Large intestine (tissue), 3 donors: Measurements from ENCODE around the gene FURIN. TPM values are rescaled to one million over a fixed set of nuclear protein-coding genes. Genes with fewer than 3 reads are reported as not detected.
"Not testable (repeated sequence)": the region's sequence is repeated elsewhere in the genome, so short reads cannot be mapped to it uniquely, and the experiment has no call there.

Experiments
- DNase-seq, 2 donors: peaks; one replicate each; pipeline versions ENCODE4 v3.0.0 to v3.0.0-alpha.2; 2013
- H3K27ac ChIP-seq: one replicate; pipeline ENCODE4 v1.5.1; 2013; ENCODE audit warnings: low read length
- H3K27me3 ChIP-seq: 2 replicates; pipeline ENCODE4 v1.6.1; 2013; ENCODE audit warnings: low read length; ENCODE audit not compliant: control insufficient read depth, insufficient read depth
- H3K36me3 ChIP-seq: 2 replicates; pipeline ENCODE4 v1.6.1; 2013; ENCODE audit warnings: low read length; ENCODE audit not compliant: control insufficient read depth, insufficient read depth
- H3K4me1 ChIP-seq: one replicate; pipeline ENCODE4 v1.6.1; 2013; ENCODE audit warnings: low read length; ENCODE audit not compliant: control insufficient read depth, insufficient read depth
- H3K4me3 ChIP-seq: one replicate; pipeline ENCODE4 v1.5.1; 2013; ENCODE audit warnings: low read length
- H3K9me3 ChIP-seq: one replicate; pipeline ENCODE4 v1.6.1; 2013; ENCODE audit warnings: mild to moderate bottlenecking, low read depth, low read length, moderate library complexity; ENCODE audit not compliant: control insufficient read depth
- WGBS: methylation state at CpG from one replicate; pipeline ENCODE4 v1.1.5; 2013; ENCODE audit warnings: low lambda C conversion rate; ENCODE audit not compliant: insufficient coverage; 5-methylcytosine and 5-hydroxymethylcytosine counted together
- polyA plus RNA-seq: library from polyadenylated mRNA; unstranded; fragments of 120-200 nt; gene quantifications from one replicate; pipeline ENCODE4 v1.2.1, GENCODE V29; 2013

FURIN gene
- polyA plus RNA-seq, 1 donor = 91.6 TPM

DNA sequence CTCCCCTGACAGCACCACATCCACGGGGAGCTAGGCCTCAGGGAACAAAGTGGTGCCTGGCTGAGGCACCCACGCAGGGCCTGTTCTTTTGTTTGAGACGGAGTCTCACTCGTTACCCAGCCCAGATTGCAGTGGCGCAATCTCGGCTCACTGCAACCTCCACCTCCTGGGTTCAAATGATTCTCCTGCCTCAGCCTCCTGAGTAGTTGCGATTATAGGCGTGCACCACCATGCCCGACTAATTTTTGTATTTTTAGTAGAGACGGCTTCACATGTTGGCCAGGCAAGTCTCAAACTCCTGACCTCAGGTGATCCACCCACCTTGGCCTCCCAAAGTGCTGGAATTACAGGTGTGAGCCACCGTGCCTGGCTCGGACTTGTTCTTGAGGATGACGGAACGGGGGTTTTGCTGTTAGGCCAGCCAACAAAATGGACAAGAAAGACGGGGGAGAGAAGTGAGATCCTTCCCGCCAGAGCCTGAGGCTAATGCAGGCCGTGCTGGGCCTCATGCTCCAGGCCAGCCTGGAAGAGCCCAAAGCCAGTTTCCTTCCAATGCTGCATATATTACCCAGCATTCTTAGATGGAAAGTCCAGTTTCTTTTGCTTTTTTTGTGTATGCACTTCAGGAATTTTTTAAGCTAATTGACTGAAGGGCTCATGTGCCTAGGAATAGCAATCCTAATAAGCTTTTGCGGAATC is 28.1 kb upstream of the FURIN start:
- Histone ChIP-seq H3K27me3 (no peaks in the 10 kb centered on the region), H3K4me3 (peak overlapping the region; percentile 28), H3K36me3 (no peaks in the 10 kb centered on the region), H3K4me1 (peaks cover 25% of the 10 kb centered on the region), H3K9me3 (no peaks in the 10 kb centered on the region), H3K27ac (peak overlapping the region; percentile 77)
- WGBS = no CpG with 5 or more reads among the region's 18 CpGs
- DNase-seq = no peak

DNA sequence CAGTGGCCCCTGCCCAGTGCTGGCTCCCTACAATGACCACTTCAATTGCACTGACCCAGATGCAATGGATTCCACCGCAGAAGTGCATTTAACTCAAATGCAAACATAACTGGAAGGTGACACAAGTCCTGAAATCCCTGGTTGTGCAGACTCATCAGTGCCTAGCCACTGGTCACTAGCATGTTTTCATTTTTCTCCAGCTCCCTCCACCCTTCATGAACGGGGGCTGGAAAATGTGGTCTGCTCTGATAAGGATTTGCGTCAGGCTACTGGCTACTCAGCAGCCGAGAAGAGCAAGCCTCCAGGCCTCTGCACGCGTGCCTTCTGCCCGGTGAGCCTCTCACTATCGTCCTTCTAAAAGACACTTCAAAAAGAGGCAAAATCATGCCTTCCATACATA is 27.4 kb upstream of the FURIN start:
- H3K4me3 ChIP-seq = no peak overlapping the region
- H3K36me3 ChIP-seq = no peaks in the 10 kb centered on the region
- H3K27me3 ChIP-seq = no peaks in the 10 kb centered on the region
- WGBS = 80% methylated on average over 1 of the region's 8 CpGs
- no peak overlapping the region for H3K27ac ChIP-seq
- DNase-seq = no peak
- H3K4me1 ChIP-seq = peaks cover 27% of the 10 kb centered on the region
- H3K9me3 ChIP-seq = no peaks in the 10 kb centered on the region

DNA sequence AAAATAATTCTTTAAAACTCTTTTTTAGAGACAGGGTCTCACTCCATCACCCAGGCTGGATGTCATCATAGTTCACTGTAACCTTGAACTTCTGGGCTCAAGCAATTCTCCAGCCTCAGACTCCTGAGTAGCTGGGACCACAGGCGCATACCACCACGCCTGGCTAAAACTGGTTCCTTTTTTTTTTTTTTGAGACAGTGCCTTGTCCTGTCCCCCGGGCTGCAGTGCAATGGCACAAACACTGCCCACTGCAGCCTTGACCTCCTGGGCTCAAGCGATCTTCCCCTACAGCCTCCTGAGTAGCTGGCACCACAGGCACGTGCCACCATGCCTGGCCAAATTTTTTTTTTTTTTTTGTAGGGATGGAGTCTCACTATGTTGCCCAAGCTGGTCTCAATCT is 23.7 kb upstream of the FURIN start:
- Histone ChIP-seq H3K4me3 (no peak overlapping the region), H3K27me3 (no peaks in the 10 kb centered on the region), H3K27ac (peak overlapping the region; percentile 43), H3K36me3 (no peaks in the 10 kb centered on the region), H3K4me1 (peaks cover 8% of the 10 kb centered on the region), H3K9me3 (no peaks in the 10 kb centered on the region)
- no CpG with 5 or more reads among the region's 5 CpGs for WGBS
- no peak for DNase-seq

DNA sequence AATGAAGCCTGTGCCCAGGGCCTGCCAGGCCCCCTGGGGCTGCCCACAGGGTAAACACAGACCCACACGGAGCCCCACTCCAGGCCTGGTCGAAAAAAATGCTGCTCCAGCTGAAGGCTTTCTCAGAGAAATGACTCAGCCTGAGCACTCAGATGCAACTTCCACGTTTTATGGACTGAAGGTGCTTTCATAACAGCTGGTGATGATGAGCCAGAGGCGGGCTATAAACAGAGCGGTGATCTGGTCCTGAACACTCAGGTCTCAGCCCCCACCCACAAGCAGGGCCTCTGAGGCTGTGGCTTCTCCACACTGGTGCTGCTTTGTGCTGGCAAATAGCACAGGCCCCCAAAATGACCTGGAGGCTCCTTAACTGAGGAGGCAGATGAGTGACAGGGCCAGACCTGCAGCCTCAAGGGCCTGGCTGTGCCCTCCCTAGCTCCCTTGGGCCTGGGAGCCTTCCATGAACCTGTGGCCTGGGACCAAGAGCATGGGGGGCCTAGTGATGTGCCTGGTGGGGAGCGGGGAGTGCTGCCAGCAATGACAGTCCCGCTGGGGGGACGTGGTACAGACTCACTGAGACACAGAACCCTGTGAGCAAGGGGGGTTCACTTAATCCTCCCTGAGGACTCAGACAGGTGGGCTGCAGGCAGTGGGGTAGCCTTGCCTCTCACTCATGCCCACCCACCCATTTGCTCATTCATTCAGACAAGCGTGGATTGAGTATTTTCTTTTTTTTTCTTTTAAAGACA is 23.0 kb upstream of the FURIN start:
- Histone ChIP-seq H3K4me3 (no peak overlapping the region), H3K27ac (peak overlapping the region; percentile 57), H3K9me3 (no peaks in the 10 kb centered on the region), H3K27me3 (no peaks in the 10 kb centered on the region), H3K36me3 (no peaks in the 10 kb centered on the region), H3K4me1 (peaks cover 3% of the 10 kb centered on the region)
- peak; percentile 57 to 61 for DNase-seq
- no CpG with 5 or more reads among the region's 9 CpGs for WGBS

DNA sequence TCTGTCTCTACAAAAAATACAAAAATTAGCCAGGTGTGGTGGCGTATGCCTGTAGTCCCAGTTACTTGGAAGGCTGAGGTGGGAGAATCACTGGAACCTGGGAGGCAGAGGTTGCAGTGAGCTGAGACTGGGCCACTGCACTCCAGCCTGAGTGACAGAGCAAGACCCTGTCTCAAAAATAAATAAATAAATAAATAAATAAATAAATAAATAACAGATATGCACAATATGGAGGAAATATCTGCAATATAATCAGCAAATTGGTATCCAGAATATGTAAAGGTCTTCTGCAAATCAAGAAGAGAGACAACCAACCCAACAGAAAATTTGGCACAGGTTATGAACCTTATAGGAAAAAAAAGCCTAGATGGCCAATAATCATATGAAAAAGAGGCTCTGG is 19.0 kb upstream of the FURIN start:
- H3K36me3 ChIP-seq, H3K9me3 ChIP-seq, H3K4me1 ChIP-seq, H3K27me3 ChIP-seq, H3K4me3 ChIP-seq, DNase-seq, H3K27ac ChIP-seq: not testable (repeated sequence)
- no CpG with 5 or more reads among the region's 1 CpG for WGBS

DNA sequence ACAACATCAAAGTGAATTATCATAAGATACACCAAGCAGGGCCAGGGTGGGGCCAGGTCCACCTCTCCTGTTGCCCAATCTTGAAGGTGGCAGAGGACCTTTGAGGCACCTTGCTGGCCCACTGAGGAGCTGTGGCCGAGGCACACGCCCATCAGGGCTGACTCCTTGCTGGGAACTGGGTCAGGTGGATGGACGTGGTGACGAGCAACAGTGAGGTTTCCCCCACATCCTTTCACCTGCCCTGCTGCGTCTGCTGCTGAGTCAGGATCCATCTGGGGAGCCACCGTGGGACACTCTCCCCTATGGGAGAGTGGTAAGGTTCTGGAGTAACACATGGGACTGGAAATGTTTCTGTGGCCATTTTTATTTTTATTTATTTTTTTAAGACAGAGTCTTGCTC is 17.3 kb upstream of the FURIN start:
- Histone ChIP-seq H3K4me3 (no peak overlapping the region), H3K9me3 (no peaks in the 10 kb centered on the region), H3K36me3 (no peaks in the 10 kb centered on the region), H3K27me3 (no peaks in the 10 kb centered on the region), H3K4me1 (no peaks in the 10 kb centered on the region), H3K27ac (no peak overlapping the region)
- no peak for DNase-seq
- WGBS = no CpG with 5 or more reads among the region's 6 CpGs

DNA sequence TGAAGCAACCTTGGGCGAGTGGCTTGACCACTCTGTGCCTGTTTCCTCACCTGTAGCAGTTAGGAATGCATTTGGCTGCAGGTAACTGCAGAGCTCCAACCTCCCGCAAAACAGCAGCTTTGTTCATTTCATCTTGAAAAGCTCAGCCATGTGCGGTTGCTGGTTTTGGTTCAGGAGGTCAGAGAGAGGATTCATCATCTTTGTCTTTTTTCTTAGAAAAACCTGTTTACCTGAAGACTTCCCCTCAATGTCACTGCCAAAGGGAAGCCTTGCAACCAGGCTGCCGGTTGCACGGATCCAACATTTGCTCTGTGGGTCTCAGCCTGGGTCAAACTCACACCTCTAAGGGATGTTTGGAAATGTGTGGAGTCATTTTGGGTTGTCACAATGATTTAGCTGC is 16.4 kb upstream of the FURIN start:
- no CpG with 5 or more reads among the region's 5 CpGs for WGBS
- H3K4me1 ChIP-seq = no peaks in the 10 kb centered on the region
- H3K9me3 ChIP-seq = no peaks in the 10 kb centered on the region
- no peak overlapping the region for H3K4me3 ChIP-seq
- no peaks in the 10 kb centered on the region for H3K27me3 ChIP-seq
- H3K36me3 ChIP-seq = no peaks in the 10 kb centered on the region
- H3K27ac ChIP-seq = no peak overlapping the region
- no peak for DNase-seq

DNA sequence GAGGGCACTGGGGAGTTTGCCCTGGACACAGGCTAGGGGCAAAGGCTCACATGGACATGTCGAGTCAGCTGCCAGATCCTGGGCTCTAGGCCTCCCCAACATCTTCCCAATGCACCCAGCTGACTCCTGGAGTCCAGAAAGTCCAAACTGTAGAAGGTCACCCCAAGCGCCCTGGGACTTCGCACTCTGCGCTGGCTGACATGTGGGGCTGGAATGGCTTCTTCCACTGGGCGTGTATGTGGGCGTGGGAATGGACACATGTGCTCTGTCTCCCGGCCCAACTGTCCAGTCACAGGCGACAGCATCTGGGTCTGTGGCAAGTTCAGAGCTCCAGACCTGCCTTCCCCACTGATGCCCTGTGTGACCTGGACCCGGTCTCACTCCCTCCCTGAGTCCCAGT is 13.2 kb upstream of the FURIN start:
- Histone ChIP-seq H3K9me3 (no peaks in the 10 kb centered on the region), H3K27ac (no peak overlapping the region), H3K36me3 (no peaks in the 10 kb centered on the region), H3K4me1 (no peaks in the 10 kb centered on the region), H3K4me3 (no peak overlapping the region), H3K27me3 (no peaks in the 10 kb centered on the region)
- DNase-seq = peak in 1 of 2 donors; percentile 64
- no CpG with 5 or more reads among the region's 9 CpGs for WGBS

DNA sequence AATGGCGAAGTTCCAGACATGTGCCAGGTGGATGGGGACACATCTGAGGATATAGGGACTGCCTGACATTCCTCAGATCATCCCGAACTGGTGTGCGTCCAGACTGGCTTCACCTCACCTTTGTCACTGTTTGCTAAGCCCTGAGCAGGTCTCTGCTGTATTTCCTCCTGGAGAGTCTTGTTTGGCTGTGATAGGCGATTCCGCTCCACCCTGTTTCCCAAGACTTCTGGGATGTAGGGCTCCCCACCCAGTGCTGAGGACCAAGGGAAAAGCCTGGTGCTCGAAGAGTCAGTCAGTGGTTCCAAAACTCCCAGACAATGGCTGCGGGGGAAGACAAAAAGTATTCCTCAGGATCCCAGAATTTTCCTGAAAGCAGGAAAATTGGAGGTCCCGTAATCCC is 11.1 kb upstream of the FURIN start:
- H3K4me3 ChIP-seq = no peak overlapping the region
- H3K4me1 ChIP-seq = no peaks in the 10 kb centered on the region
- WGBS = no CpG with 5 or more reads among the region's 8 CpGs
- H3K9me3 ChIP-seq = no peaks in the 10 kb centered on the region
- no peaks in the 10 kb centered on the region for H3K36me3 ChIP-seq
- no peak for DNase-seq
- no peaks in the 10 kb centered on the region for H3K27me3 ChIP-seq
- no peak overlapping the region for H3K27ac ChIP-seq

DNA sequence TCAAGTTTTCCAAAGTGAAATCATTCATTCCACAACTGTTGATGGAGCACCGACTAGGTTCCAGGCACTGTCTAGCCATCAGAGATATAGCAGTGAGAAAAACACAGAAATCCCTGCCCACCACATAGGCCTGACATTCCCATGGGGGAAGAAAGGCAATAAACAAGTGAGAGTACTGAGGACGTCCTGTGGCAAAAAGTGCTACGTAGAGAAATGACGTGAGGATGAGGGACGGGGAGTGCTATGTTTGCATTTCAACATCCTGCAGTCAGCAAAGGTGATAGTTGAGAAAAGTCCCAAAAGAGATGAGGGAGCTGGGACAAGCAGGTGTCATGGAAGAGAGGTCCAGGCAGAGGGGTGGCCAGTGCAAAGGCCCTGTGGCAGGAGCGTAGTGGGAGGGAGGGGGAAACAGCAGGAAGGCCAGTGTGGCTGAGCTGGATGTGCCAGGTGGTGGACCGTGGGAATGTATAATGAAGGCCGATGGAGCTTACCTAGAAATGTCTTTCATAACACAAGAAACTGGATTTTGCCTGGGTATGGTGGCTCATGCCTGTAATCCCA is 10.4 kb upstream of the FURIN start:
- Histone ChIP-seq H3K27ac (no peak overlapping the region), H3K27me3 (no peaks in the 10 kb centered on the region), H3K36me3 (no peaks in the 10 kb centered on the region), H3K4me3 (no peak overlapping the region), H3K4me1 (no peaks in the 10 kb centered on the region), H3K9me3 (no peaks in the 10 kb centered on the region)
- WGBS = no CpG with 5 or more reads among the region's 8 CpGs
- DNase-seq = no peak
